ENCODE measurements around the gene WHRN.

Gene WHRN
- 29.0 to 49.0 (median 33.5) reads per million in 3 donors for total RNA-seq

DNA sequence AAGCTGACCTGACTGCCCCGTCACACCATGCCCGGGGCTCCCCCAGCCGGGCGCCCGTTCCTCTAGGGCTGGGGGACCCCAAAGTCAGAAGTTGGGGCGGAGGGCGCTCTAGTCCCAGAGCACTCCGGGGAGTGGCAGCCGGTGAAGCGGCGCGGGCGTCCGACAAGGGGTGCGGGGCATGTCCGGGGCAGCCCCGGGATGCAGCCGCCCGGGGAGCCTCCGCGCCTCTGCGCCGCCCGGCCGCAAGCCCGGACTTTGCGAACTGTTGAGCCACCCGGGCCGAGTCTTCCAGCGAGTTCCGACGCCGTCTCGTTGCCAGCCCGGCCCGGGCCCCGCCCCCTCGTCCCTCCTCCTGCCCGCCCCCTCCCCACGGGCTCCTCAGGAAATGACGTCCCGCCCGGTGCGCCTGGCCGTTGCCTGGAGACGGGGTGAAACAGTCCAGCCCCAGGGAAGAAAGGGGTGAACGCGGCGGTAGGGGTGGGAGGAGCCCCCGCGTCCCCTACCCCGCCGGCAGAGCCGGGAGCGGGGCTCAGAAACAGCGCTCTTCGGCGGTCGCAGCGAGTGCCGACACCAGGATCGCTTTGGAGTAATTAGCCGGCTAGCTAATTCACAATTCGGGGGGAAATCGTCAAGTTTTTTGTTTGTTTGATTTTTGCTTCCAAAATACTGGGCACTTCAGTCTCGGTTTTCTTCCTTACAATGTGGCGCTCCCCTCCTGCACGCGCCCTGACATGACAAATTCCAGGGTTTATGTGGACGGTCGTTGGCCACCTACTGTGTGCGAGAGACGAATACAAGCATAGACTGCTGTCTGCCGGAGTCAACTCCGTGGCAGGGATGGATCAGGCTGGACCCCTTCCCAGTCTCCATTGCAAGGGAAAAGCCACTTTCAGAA, at the start of gene WHRN:
Gene WHRN, minus strand, starts transcription at position 287 of the 895 bp plus-strand sequence. CDS start 672 bp downstream, outside the sequence.
- H3K27ac ChIP-seq (ENCODE audit: insufficient read depth, low read length, poor library complexity, severe bottlenecking): peak within 1 kb of the TSS; percentile 40
- peaks cover 10% of the 10 kb centered on the region for H3K4me1 ChIP-seq (ENCODE audit: control insufficient read depth, insufficient read depth, low read length, poor library complexity, severe bottlenecking)
- DNase-seq: peak; percentile 92
- no peaks in the 10 kb centered on the region for H3K36me3 ChIP-seq (ENCODE audit: control insufficient read depth, insufficient read depth, low read length)
- H3K4me3 ChIP-seq (ENCODE audit: insufficient read depth, low read depth, low read length, poor library complexity, severe bottlenecking): peak within 1 kb of the TSS; percentile 73
- no peaks in the 10 kb centered on the region for H3K9me3 ChIP-seq (ENCODE audit: control insufficient read depth, low read length)
- H3K27me3 ChIP-seq (replicated peaks; ENCODE audit: control insufficient read depth, insufficient read depth, low read length, poor library complexity, severe bottlenecking): no peaks in the 10 kb centered on the region

DNA sequence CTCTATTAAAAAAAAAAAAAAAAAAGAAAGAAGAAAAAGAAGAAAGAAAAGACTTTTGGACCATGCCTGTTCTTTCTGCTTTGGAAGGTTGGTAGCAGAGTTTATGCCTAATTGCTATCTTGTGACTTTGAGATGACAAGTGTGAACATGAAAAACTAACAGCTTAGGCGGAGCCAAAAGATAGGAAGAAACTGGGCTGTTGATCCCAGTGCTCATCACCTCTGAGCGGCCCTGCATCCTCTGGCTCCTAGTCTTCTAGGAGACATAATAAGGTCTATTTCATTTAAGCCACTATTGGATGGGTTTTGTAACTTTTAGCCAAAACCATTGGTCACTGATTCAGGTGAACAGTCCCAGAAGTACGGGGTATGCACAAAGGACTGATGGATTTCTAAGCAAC, 47.9 kb upstream of the WHRN start:
- no peak for DNase-seq
- Histone ChIP-seq H3K36me3 (ENCODE audit: control insufficient read depth, insufficient read depth, low read length) (no peaks in the 10 kb centered on the region), H3K27me3 (replicated peaks; ENCODE audit: control insufficient read depth, insufficient read depth, low read length, poor library complexity, severe bottlenecking) (no peaks in the 10 kb centered on the region), H3K27ac (ENCODE audit: insufficient read depth, low read length, poor library complexity, severe bottlenecking) (no peak overlapping the region), H3K4me3 (ENCODE audit: insufficient read depth, low read depth, low read length, poor library complexity, severe bottlenecking) (no peak overlapping the region), H3K4me1 (ENCODE audit: control insufficient read depth, insufficient read depth, low read length, poor library complexity, severe bottlenecking) (no peaks in the 10 kb centered on the region), H3K9me3 (ENCODE audit: control insufficient read depth, low read length) (no peaks in the 10 kb centered on the region)

DNA sequence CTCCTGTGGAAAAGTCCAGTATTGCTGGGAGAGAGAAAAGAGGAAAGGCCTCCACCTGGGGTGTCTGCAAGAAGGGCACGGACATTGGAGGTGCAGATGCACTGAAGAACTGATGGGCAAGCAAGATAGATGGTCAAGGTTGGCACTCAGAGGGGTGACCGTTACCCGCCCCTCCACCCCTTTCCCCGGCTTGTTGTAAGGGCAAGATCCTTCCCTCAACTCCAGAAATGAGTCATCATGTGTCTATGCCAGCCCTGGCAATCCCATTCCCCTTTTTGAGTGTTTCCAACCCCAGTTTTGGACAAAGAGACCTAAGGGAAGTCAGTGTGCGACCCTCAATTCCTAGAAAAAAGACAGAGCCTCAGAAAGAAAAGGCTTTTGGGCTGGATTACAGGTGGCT, 47.4 kb upstream of the WHRN start:
- Histone ChIP-seq H3K27ac (ENCODE audit: insufficient read depth, low read length, poor library complexity, severe bottlenecking) (no peak overlapping the region), H3K9me3 (ENCODE audit: control insufficient read depth, low read length) (no peaks in the 10 kb centered on the region)

DNA sequence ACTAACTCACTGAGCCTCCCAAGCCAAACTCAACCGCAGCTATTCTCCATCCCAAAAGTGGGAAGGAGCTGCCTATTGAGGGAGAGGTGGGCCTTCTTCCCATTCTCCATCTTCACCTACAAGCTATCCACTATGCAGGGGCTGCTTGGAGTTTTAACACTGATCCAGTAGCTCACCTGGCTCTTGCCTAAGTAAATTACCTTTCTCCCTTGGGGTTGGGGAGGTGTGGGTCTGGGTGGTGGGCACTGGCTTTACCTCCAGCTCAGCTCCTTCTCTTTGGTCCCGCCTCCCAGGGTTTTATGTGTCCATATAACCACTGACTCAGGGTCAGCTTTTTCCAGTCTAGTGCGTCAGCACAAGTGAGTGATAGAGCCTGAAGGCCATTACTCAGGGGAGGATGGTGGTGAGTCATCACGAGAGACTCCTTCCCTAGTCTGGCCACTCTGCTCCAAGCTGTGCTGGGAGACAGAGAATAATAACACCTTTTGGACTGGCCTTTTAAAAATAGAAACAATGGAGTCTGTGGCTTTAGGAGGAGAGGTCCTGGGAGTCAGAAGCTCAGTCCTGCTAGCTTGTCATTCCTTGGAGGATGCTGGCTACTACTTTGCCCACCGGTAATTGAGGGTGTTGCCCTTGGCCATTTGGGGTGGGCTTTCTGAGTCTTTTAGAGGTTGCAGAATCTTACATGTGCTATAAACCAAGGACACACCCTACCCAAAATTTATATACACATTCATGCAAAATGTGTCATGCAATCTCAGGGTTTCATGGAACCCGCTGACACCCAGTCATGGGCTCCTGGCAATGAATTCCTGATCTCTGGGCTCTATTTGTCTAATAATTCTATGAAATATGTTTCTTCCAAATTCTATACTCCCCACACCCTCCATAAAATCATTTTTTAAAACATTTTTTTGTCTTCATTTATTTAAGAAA, 46.7 kb upstream of the WHRN start:
- Histone ChIP-seq H3K4me3 (ENCODE audit: insufficient read depth, low read depth, low read length, poor library complexity, severe bottlenecking) (no peak overlapping the region), H3K36me3 (ENCODE audit: control insufficient read depth, insufficient read depth, low read length) (no peaks in the 10 kb centered on the region), H3K4me1 (ENCODE audit: control insufficient read depth, insufficient read depth, low read length, poor library complexity, severe bottlenecking) (no peaks in the 10 kb centered on the region), H3K9me3 (ENCODE audit: control insufficient read depth, low read length) (no peaks in the 10 kb centered on the region), H3K27me3 (replicated peaks; ENCODE audit: control insufficient read depth, insufficient read depth, low read length, poor library complexity, severe bottlenecking) (no peaks in the 10 kb centered on the region), H3K27ac (ENCODE audit: insufficient read depth, low read length, poor library complexity, severe bottlenecking) (no peak overlapping the region)
- DNase-seq: no peak

More for the DNA sequence above, 47.4 kb upstream of the WHRN start:
- no peaks in the 10 kb centered on the region for H3K4me1 ChIP-seq (ENCODE audit: control insufficient read depth, insufficient read depth, low read length, poor library complexity, severe bottlenecking)
- no peak for DNase-seq
- no peaks in the 10 kb centered on the region for H3K36me3 ChIP-seq (ENCODE audit: control insufficient read depth, insufficient read depth, low read length)
- H3K27me3 ChIP-seq (replicated peaks; ENCODE audit: control insufficient read depth, insufficient read depth, low read length, poor library complexity, severe bottlenecking): no peaks in the 10 kb centered on the region
- no peak overlapping the region for H3K4me3 ChIP-seq (ENCODE audit: insufficient read depth, low read depth, low read length, poor library complexity, severe bottlenecking)

DNA sequence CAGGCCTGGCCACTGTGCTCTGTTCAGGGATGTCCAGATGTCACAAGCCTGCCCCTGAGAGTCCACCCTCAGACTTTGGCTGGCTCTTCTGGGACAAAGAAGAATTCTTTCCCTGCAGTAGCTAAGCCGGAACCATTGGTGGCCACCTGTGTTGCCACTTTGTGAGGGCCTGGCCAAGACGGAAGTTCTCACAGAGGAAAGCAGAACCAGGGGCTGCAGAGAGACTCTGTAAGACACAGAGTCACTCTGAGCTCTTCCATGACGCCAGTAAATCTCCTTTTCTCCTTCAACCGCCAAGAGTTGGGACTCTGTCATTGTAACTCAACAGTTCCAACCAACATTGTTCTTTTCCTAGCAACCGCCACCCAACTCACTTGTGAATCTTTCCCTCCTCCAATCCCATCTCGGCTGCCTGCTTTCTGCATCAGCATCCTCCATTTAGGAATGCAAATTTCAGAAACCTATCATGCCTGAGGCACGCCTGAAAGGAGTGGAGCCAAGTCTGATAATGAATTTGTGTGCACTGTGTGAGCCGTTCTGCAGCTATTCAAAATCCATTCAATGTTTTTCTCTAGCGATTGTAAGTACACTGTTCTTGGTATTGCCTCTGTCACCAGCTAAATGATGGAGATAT, 44.5 kb upstream of the WHRN start:
- no peaks in the 10 kb centered on the region for H3K4me1 ChIP-seq (ENCODE audit: control insufficient read depth, insufficient read depth, low read length, poor library complexity, severe bottlenecking)
- no peak for DNase-seq
- no peak overlapping the region for H3K27ac ChIP-seq (ENCODE audit: insufficient read depth, low read length, poor library complexity, severe bottlenecking)
- H3K27me3 ChIP-seq (replicated peaks; ENCODE audit: control insufficient read depth, insufficient read depth, low read length, poor library complexity, severe bottlenecking): no peaks in the 10 kb centered on the region
- no peaks in the 10 kb centered on the region for H3K36me3 ChIP-seq (ENCODE audit: control insufficient read depth, insufficient read depth, low read length)
- no peaks in the 10 kb centered on the region for H3K9me3 ChIP-seq (ENCODE audit: control insufficient read depth, low read length)
- no peak overlapping the region for H3K4me3 ChIP-seq (ENCODE audit: insufficient read depth, low read depth, low read length, poor library complexity, severe bottlenecking)

DNA sequence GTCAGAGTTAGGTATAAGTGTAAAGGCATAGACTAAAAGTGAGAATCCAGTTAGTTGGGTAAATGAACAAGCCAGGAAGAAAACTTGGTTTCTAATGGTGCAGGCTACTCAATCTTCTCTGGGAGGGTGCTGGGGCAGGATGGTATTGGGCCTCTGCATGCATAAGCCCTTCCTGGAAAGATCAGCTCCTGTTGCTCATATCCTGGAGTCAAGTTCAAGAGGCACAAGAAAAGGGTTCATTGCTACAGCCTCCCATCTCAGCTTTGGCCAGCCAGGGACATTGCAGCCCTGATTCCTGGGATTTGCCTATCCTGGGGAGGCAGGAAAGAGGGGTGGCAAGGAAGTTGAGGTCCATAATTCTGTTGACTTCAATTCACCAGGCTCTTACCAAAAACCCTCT, 41.6 kb upstream of the WHRN start:
- no peak overlapping the region for H3K27ac ChIP-seq (ENCODE audit: insufficient read depth, low read length, poor library complexity, severe bottlenecking)
- no peaks in the 10 kb centered on the region for H3K27me3 ChIP-seq (replicated peaks; ENCODE audit: control insufficient read depth, insufficient read depth, low read length, poor library complexity, severe bottlenecking)
- H3K4me1 ChIP-seq (ENCODE audit: control insufficient read depth, insufficient read depth, low read length, poor library complexity, severe bottlenecking): no peaks in the 10 kb centered on the region
- no peaks in the 10 kb centered on the region for H3K9me3 ChIP-seq (ENCODE audit: control insufficient read depth, low read length)
- H3K36me3 ChIP-seq (ENCODE audit: control insufficient read depth, insufficient read depth, low read length): no peaks in the 10 kb centered on the region
- DNase-seq: no peak
- H3K4me3 ChIP-seq (ENCODE audit: insufficient read depth, low read depth, low read length, poor library complexity, severe bottlenecking): no peak overlapping the region

DNA sequence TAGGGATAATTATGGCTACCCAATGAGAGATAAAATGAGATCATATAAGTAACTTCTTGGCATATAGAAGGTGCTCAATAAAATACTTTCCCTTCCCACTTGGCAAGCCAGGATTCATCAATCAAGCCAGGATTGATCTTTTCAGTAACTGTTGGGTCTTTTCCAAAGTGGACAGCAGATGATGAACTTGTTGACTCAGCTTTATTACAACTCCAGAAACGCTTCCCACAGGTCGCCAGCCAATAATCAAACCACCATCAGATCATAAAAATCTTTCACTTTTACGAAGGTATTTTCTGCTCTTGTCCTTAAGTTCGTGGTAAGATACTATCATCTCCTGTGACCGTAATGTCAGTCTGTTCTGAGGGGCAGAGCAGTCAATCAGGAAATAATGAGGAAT, 39.8 kb upstream of the WHRN start:
- Histone ChIP-seq H3K4me1 (ENCODE audit: control insufficient read depth, insufficient read depth, low read length, poor library complexity, severe bottlenecking) (no peaks in the 10 kb centered on the region), H3K9me3 (ENCODE audit: control insufficient read depth, low read length) (no peaks in the 10 kb centered on the region), H3K27me3 (replicated peaks; ENCODE audit: control insufficient read depth, insufficient read depth, low read length, poor library complexity, severe bottlenecking) (no peaks in the 10 kb centered on the region), H3K4me3 (ENCODE audit: insufficient read depth, low read depth, low read length, poor library complexity, severe bottlenecking) (no peak overlapping the region), H3K27ac (ENCODE audit: insufficient read depth, low read length, poor library complexity, severe bottlenecking) (no peak overlapping the region), H3K36me3 (ENCODE audit: control insufficient read depth, insufficient read depth, low read length) (no peaks in the 10 kb centered on the region)
- DNase-seq: no peak

DNA sequence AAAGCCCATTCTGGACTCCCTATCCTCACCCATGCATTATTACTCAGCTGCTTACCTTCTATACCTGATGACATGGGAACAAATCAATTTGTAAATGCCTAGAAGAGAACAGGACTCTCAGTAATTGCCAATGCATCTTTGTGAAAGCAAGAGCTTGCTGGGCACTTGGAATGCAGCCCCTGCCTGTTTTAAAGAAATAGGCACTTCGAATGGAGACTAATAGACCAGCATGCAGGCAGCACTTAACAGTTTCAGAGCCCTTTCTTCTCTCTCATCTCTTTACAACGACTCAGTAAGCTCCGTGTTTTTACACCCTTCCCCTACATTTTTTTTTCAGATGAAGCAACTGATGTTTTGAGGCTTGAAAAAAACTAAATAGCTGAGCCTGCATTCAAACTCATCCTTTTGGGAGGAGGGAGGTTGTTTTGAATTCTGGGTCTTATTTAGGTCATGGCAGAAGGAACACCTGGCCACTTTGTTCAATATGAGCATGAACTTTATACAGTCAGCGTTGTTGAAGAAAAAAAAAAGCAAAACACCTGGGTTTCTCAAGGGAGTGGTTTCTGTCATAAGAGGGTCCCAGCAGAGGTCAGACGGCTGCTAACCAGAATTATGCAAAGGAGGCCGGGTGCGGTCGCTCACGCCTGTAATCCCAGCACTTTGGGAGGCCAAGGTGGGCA, 34.6 kb upstream of the WHRN start:
- DNase-seq: no peak
- Histone ChIP-seq H3K4me3 (ENCODE audit: insufficient read depth, low read depth, low read length, poor library complexity, severe bottlenecking) (no peak overlapping the region), H3K27ac (ENCODE audit: insufficient read depth, low read length, poor library complexity, severe bottlenecking) (no peak overlapping the region), H3K36me3 (ENCODE audit: control insufficient read depth, insufficient read depth, low read length) (no peaks in the 10 kb centered on the region), H3K27me3 (replicated peaks; ENCODE audit: control insufficient read depth, insufficient read depth, low read length, poor library complexity, severe bottlenecking) (no peaks in the 10 kb centered on the region), H3K9me3 (ENCODE audit: control insufficient read depth, low read length) (no peaks in the 10 kb centered on the region), H3K4me1 (ENCODE audit: control insufficient read depth, insufficient read depth, low read length, poor library complexity, severe bottlenecking) (no peaks in the 10 kb centered on the region)

DNA sequence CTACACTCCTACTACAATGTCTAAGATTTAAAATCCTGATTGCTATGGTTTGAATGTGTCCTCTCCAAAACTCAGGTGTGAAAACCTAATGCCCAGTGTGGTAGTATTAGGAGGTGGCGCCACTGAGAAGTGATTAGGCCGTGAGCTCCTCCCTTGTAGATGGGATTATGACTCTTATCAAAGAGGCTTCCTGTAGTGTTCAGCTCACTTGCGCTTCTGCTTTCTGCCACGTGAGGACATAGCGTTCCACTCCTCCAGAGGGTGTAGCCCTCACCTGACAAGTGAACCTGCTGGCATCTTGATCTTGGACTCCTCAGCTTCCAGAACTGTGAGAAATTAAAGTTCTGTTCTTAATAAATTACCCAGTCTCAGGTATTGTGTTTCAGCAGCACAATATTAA, 33.0 kb upstream of the WHRN start:
- Histone ChIP-seq H3K27ac (ENCODE audit: insufficient read depth, low read length, poor library complexity, severe bottlenecking) (no peak overlapping the region), H3K4me3 (ENCODE audit: insufficient read depth, low read depth, low read length, poor library complexity, severe bottlenecking) (no peak overlapping the region), H3K36me3 (ENCODE audit: control insufficient read depth, insufficient read depth, low read length) (no peaks in the 10 kb centered on the region), H3K9me3 (ENCODE audit: control insufficient read depth, low read length) (no peaks in the 10 kb centered on the region), H3K4me1 (ENCODE audit: control insufficient read depth, insufficient read depth, low read length, poor library complexity, severe bottlenecking) (no peaks in the 10 kb centered on the region), H3K27me3 (replicated peaks; ENCODE audit: control insufficient read depth, insufficient read depth, low read length, poor library complexity, severe bottlenecking) (no peaks in the 10 kb centered on the region)
- no peak for DNase-seq

Measured in effector memory CD4-positive, alpha-beta T cell (primary cell).